Activated T-cell treated with anti-CD3 and anti-CD28 coated beads, Interleukin-2, amount 50 U/mL, for 1 hour (primary cell): ENCODE data around the gene SLC49A3.
"Not testable (repeated sequence)": the region's sequence is repeated elsewhere in the genome, so short reads cannot be mapped to it uniquely, and the experiment has no call there.

ENCODE experiments used
- DNase-seq: peaks from one replicate; pipeline ENCODE4 v3.0.0-alpha.2; 2020

SLC49A3 gene

GRCh38 chr4:650951-651883 lies 37.7 kb downstream of the SLC49A3 start:
- DNase-seq: no peak

GRCh38 chr4:650461-650860 lies 38.5 kb downstream of the SLC49A3 start:
- no peak for DNase-seq

GRCh38 chr4:649751-650310 lies 39.1 kb downstream of the SLC49A3 start:
- DNase-seq: no peak

GRCh38 chr4:649293-649625 lies 39.7 kb downstream of the SLC49A3 start:
- no peak for DNase-seq

GRCh38 chr4:648579-649292 lies 40.2 kb downstream of the SLC49A3 start:
- no peak for DNase-seq

GRCh38 chr4:647481-647880 lies 41.5 kb downstream of the SLC49A3 start:
- DNase-seq: no peak

- peak; percentile 39 for DNase-seq
Observed at GRCh38 chr4:646460-646859, 42.5 kb downstream of the SLC49A3 start.

GRCh38 chr4:642366-642765 lies 46.6 kb downstream of the SLC49A3 start:
- not testable (repeated sequence) for DNase-seq

GRCh38 chr4:637536-638280 lies 51.2 kb downstream of the SLC49A3 start:
- no peak for DNase-seq

- no peak for DNase-seq
Observed at GRCh38 chr4:636628-637159, 52.3 kb downstream of the SLC49A3 start.

GRCh38 chr4:635851-636627 lies 52.9 kb downstream of the SLC49A3 start:
- no peak for DNase-seq

GRCh38 chr4:635066-635835 lies 53.7 kb downstream of the SLC49A3 start:
- not testable (repeated sequence) for DNase-seq

GRCh38 chr4:634599-634985 lies 54.4 kb downstream of the SLC49A3 start:
- no peak for DNase-seq

GRCh38 chr4:633976-634598 lies 54.9 kb downstream of the SLC49A3 start:
- DNase-seq: no peak

- DNase-seq: no peak
Observed at GRCh38 chr4:633406-633805, 55.5 kb downstream of the SLC49A3 start.

GRCh38 chr4:632926-633325 lies 56.0 kb downstream of the SLC49A3 start:
- DNase-seq: no peak

GRCh38 chr4:632196-632790 lies 56.7 kb downstream of the SLC49A3 start:
- no peak for DNase-seq
